Activated CD8-positive, alpha-beta memory T cell treated with anti-CD3 and anti-CD28 coated beads for 48 hours (primary cell): ENCODE measurements around the gene LINC00632.
"Not testable (repeated sequence)": the region's sequence is repeated elsewhere in the genome, so short reads cannot be mapped to it uniquely, and the experiment has no call there.

Experiments used
- DNase-seq, 3 experiments: peaks; one replicate each; pipeline ENCODE4 v3.0.0-alpha.2; 2020; ENCODE audit warnings: low read depth in 2 of 3, low spot score in 2 of 3

Gene LINC00632

DNA sequence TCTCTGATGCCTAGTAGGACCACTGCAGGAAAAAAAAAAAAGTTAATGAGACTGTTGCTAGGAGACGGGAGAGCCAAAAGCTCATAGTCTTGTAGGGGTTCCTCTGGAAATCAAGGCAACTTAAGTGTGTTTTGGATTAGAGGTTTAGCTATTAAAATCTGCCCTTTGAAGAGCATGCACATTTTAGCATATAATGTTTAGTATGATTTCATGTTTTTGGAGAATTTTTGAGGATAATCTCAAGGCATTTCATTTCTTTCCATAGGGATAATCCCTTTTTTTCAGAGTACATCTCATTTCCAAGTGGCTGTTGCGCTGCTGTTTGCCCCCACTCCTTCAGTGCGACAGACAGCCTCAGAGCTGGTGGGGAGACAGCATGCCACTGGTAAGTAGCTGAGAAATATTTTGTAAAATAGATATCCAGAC lies at the start of gene LINC00632:
Gene LINC00632, plus strand, starts transcription at position 339 of the 426 bp plus-strand sequence.
- DNase-seq, result no peak

DNA sequence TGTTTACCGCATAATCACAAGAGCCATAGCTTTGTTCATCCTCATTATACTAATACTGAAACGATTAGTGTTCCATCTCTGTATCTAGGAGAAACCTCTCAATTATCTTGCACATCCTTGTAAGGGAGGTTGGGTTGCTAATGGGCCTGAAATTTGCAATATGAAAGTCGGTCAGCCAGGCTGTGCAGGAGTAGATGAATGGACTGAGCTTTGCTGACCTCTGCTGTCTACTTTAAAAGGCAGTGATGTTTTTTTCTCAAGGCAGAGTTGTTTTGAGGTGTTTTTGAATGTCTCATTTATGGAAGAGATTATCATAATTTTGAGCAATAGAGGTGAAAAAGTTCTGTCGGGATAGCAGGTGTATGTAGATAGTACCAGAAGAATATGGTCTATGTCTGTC lies 47.9 kb upstream of the LINC00632 start:
- no peak for DNase-seq

DNA sequence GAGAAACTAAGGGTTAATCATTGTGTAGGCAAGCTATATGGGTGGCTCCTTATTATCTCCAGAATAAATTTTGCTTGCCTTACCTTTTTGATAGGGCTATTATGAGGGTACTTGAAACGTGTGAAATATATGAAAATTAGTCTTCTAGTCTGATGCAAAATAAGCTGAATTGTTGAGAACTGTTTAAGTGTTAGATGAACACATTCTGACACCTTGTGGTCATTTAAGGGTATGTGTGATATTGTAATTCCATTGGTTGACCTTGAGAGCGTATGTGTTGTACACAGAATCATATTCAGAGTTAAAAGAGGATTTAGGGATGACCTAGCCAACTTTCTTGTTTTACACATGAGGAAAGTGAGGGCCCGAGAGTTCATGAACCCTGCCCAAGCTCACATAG lies 44.6 kb upstream of the LINC00632 start:
- DNase-seq, result no peak

GRCh38 chrX:140672840-140673731 lies 36.5 kb upstream of the LINC00632 start:
- DNase-seq, result no peak

DNA sequence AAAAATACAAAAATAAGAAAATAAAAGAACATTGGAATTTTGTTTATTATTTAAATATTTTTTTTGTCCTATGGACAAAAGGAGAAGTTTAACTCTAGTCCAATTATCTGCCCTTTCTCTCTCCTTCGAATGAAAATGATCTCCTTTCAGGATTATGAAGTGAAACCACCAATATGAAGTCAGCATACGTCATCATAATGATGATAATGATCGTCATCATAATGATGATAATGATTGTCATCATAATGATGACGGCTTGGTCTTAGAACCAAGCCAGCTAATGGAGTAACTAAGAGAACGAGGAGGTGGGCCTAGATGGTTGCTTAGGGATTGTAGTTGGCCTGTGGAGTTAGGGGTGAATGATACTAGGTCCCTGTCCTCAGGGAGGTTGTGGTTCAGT lies 21.9 kb upstream of the LINC00632 start:
- DNase-seq, result no peak

GRCh38 chrX:140691596-140691995 lies 18.0 kb upstream of the LINC00632 start:
- not testable (repeated sequence) for DNase-seq

DNA sequence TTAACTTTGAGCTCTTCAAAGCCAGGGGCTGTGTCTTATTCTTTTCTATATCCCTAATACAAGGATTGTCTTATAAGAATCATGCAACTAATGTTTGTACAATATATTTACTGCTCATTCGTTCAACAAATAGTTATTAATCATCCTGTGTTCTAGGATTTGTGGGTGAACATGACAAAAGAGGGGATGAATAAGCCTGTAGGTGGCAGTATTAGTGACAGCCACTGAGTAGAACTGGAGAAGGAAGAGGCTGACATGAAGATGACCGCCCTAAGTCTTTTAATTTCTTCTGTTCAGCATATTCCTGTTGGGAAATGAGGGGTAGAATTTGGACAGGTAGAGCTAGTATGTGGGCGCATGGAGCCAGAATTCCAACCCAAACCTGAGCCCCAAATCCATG lies 11.9 kb upstream of the LINC00632 start:
- no peak for DNase-seq

DNA sequence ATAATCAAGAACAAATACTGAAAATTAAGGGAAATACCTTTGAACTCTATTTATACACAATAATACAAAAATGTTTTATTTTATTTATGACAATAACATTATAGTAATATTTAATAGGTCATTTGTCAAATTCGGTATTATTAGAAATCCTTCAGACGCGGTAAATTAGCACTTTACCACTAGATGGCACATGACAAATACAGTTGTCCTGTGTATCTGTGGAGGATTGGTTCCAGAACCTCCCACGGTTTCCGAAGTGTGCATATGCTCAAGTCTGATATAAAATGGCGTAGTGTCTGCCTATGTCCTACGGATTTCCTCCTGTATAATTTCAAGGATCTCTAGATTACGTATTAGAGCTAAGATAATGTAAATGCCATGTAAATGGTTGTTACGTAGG lies 8.1 kb upstream of the LINC00632 start:
- no peak for DNase-seq

- DNase-seq, result no peak
These were observed 1.2 kb downstream of the LINC00632 start for GRCh38 chrX:140710710-140711109.

DNA sequence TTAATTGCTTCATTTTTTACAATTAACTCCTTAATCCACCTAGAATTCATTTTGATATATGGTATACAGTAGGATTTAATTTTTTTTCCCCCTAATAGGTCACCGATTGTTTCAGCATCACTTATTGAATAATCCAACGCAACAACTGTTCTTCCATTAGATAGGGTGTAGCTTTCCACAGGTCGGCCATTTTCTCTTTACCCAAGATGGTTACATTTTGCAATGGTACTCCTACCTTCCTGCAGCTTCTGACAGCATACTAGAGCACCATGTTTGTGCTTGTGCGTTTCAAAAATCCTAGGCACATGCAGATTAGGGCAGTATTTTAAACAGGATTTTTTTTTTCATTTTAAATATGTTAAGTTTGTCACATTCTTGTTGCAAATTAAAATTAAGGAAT lies 2.3 kb downstream of the LINC00632 start:
- DNase-seq, result no peak

DNA sequence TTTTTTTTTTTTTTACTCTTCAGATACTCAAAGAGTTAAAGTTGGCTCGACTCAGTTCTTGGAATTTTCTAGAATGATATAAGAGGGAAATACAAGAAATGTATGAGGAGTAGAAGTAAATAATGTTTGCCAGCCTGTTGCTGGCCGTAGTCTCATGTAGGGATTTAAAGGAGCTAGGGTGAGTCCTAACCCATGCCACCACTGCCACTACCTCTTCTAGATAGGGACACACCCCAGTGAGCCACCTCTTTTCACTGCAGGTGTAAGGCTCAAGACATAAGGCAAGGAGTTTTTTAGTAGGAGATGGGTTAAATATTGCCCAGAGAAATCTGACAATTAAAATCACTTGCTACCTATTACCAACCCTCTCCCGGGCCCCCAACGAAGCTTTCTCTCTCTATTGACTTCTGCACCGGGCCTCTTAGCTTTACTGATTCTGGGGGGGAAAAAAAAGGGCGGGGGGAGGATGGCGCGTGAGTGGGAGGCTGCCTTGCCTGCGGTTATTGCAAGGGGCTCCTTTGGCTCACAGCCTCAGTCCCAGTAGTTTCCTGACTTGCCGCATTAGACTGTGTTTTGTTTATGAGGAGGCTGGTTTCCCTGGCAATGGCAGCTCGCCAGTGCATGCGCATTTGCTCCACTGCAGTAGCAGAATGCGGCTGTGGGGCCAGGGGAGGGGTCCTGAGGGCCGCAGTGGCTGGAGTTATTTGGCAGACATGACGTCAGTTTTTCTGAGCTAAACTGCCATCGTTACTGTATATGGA lies 3.0 kb downstream of the LINC00632 start:
- DNase-seq, result no peak

DNA sequence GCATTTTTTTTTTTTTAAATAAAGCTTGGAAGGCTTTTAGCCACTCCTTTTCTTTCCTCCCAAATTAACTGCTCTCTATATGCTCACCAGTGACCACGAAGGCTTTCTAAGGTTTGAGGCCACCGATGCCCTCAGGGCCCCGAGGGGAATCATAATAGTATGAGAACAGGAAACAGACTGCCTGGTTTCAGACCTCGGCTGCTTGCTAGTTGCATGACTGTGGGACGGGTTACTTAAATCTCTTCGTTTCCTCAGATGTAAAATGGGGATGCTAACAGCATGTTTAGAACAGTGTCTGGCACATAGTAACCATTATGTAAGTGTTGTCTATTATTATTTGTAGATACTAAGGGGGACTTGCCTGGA lies 3.6 kb downstream of the LINC00632 start:
- no peak for DNase-seq

DNA sequence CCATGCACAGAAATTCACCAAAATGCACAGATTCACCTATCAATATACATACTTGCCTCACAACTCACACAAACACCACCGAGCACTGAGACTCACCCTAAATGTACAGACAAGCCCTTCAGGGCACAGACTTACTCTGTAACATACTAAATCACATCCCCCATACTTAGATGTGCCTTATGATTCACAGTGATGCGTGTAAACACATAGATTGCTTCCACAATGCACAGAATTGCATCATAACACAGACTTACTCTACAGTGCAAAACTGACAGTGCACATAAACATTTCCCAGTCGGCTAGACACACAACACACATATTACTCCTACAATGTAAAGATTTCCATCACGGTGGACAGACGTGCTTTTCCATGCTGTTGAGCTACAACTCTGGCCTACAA lies 6.2 kb downstream of the LINC00632 start:
- no peak for DNase-seq

DNA sequence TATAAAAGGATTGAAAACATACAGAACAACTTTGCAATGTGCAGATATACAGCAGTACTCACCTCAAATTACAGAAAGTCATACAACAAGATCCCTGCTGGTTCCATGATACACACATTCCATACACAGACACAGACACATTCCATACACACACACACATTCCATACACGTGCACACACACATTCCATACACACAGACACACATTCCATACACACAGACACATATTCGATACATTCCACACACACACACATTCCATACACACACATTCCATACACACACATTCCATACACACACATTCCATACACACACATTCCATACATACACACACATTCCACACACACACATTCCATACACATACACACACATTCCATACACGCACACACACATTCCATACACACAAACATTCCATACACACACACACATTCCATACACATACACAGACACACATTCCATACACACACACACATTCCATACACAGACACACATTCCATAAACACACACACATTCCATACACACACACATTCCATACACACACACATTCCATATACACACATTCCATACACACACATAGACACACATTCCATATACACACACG lies 13.7 kb downstream of the LINC00632 start:
- no peak for DNase-seq

- DNase-seq, result no peak
These were observed 14.8 kb downstream of the LINC00632 start for GRCh38 chrX:140724309-140724708.

GRCh38 chrX:140724736-140725135 lies 15.2 kb downstream of the LINC00632 start:
- no peak for DNase-seq

- DNase-seq, result no peak
These were observed 15.9 kb downstream of the LINC00632 start for GRCh38 chrX:140725500-140725899.

DNA sequence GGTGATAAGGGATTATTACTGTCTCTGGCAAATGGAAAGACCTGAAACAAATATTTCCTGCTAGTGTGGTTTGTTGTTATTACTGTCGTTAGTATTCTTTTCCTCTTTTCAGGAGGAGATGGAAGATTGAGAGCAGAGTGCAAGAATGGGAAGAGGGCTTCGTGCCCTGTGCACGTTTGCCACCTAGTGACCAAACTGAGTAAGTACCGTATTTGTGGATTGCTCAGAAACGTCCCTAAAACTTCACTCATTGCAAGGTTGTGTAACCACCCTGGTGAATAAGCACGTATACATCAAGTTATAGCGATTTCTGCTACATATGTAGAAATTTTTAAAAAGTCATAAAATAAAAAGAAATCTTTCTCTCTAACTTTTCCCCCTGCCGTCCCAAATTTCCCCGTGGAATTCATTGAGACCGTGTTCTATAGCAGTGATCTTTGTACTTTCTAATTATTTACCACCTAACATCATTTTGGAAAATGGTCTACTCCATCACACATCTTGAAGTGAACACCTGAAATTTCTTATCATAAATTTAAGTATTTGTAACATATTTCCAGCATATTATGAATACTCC lies 24.3 kb downstream of the LINC00632 start:
- no peak for DNase-seq

GRCh38 chrX:140744085-140744484 lies 34.5 kb downstream of the LINC00632 start:
- no peak for DNase-seq

DNA sequence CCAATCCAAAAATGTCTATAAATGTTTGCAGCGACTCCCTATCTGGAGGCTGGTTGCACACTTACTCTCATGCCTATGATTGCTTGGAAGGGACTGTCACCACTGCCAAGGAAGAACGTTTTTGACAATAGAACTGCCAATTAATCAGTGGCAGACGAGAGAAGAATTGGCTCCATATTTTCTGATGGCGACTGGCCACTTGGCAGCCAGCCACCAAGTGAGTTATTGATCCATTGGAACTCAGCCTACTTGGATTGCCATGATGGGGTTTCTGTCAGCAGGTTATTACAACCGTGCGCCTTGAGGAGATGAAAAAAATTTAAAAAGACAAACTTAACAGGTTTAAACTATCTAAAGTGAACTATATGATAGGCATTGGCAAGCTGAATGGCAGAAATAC lies 47.4 kb downstream of the LINC00632 start:
- no peak for DNase-seq

DNA sequence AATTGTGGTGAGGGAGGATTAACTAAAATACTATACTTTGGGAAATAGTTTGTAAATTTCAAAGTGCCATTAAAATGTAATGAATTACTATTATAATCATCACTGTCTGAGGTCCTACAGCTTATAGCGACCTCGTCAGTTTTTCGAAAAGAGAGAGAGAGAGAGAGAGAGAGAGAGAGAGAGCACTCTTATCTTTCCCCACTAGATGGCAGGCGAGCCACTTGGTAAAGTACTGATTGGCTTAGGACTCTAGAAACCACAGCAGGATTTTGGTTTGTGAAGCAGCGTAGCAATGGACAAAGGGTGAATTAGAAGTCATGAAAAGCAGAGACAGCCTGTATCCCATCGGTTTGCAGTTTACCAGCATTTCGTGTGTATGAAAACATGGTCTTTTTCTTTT lies 52.5 kb downstream of the LINC00632 start:
- DNase-seq, result no peak
